Kidney tubule cell (primary cell): ENCODE measurements around the gene KCNQ2.

Experiments used
- DNase-seq: peaks from one replicate; pipeline ENCODE4 v3.0.0-alpha.2; 2018; ENCODE audit warnings: low spot score

Gene KCNQ2

DNA sequence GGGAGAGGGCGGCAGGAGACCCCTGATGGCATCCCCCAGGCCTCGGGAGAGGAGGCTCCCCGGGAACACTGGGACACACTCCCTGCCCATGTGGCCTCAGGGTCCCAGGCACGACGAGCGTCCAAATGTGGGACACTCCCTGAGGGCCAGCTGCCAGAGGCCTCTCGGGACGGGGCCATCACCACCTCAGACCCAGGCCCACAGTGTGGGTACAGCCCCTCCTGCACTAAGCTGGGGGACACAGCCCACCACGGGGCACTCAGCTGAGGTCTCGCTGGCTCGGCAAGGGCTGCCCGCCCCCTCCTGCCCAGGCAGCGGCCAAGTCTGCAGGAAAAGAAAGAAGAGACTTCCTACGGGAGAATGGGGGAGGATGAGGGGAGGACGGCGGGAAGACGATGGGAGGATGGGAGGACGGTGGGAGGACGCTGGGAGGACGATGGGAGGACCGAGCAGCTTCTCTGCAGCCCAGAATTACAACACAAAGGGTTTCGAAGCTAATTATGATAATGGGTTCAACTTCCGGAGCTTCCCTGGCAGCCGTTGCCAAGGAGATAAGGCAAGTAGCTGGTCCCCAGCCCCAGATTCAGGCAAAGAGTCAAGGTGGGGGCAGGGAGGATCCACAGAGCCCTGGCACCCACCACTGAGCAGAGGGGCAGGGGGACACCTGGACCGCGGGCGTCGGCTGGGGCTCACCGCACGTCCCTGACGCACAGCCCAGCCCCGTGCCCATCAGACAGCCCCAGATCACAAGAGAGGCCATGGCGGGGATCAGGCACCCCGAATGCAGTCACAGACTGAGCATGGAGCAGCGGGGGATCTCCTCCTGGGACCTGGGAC is 17.5 kb downstream of the KCNQ2 start:
- no peak for DNase-seq

DNA sequence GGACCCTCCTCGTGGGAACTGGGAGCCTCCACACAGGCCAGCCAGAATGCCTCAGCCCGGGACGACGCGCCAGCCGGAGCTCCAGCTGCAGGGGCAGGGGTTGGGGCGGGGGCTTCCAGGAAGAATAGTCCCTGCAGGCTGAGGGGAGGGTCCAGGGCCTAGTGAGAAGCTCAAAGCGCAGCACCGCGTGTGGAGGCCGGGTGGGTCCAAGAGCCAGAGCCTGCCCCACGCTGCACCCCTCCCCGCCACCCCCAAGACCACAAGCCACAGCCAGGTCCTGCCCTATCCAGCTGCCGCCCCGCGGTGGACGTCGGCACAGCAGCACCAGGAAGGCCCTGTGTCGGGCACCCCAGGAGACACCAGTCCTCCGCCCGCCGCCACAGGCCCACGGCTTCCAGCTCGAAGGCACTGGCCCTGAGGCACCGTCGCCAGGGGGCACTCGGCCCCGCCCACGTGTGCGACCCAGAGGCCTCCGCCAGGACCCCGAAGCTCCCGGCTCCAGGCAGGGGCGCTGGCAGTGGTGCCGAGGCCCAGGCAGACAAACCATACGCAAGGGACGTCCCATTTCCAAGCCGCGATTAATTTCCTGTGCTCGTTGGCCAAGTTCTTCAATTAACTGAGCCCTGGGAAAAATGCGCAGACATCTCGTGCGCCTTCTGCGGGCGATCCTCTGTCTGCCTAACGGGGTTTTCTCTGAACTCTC is 19.5 kb downstream of the KCNQ2 start:
- no peak for DNase-seq

- no peak for DNase-seq
Measured at GRCh38 chr20:63452341-63452740, 20.1 kb downstream of the KCNQ2 start.

DNA sequence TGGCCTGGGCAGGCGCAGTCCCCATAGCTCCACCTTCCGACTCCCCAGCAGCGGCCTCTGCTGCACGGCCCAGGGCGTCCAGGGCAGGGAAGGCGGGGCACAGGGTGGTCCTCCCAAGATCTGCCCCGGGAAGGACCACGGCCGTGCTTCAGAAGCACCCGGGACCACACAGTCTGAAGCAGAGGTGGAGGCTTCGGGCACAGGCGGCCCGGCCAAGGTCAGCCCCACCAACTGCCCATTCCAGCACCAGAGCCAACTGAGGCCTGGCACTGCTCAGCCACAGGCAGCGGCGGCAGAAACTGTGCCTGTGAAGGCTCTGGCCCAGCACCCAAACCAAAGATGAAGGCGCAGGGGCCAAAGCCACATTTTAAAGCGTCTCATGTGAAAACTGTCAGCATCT is 20.6 kb downstream of the KCNQ2 start:
- DNase-seq, result no peak

GRCh38 chr20:63449796-63450730 is 22.4 kb downstream of the KCNQ2 start:
- DNase-seq, result no peak

- DNase-seq, result no peak
Measured at GRCh38 chr20:63449025-63449424, 23.4 kb downstream of the KCNQ2 start.

DNA sequence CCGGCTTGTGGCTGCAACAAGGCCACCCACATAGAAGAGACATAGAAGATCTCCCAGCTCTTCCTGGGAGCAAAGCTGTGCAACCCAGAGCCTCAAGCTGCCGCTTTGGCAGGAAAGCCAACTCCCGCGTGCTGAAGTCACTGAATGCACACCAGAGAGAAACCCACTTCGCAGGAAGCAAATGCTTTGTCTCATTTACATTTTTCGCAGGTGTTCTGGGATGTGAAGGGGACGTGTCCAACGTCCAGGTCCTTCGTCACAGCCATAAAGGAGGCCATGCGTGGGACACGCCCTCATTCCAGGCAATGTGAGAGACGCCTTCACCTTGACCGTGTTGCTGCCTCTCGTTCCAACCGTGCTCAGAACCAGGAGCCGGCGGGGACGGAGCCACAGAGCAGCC is 24.4 kb downstream of the KCNQ2 start:
- no peak for DNase-seq

GRCh38 chr20:63447320-63447719 is 25.1 kb downstream of the KCNQ2 start:
- no peak for DNase-seq

DNA sequence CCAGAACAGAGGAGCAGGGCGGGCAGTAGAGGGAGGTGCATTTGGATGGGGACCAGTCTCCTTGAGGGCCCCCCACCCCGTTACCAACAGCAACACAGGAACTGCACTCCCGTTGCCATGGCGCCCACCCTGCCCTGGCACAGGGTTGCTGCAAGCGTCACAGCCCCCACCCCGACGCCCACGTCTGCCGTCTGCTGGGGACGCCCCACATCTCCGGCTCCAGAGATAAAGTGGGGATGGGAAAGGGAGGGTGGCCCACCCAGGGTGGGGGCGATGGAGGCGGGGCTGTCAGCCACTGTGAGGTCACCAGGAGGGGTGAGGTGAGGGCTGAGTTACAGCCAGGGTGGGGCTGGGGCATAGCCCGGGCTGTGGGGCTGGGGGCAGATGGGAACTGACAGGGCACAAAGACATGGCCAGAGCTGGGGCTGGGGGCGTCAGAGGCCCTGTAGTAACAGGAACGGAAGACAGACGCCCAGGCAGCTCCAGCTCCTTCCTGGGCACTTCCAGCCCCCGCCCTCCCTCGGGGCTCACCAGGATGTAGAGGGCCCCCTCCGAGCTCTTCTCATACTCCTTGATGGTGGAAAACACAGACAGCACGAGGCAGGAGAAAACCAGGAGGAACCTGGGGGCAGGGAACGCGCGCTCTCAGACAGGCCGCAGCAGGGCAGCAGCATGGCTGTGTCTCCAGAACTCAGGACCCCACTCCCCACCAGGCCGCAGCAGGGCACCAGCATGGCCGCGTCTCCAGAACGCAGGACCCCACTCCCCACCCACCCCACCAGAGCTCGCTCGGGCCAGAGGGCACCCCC is 26.0 kb downstream of the KCNQ2 start:
- DNase-seq, result no peak

DNA sequence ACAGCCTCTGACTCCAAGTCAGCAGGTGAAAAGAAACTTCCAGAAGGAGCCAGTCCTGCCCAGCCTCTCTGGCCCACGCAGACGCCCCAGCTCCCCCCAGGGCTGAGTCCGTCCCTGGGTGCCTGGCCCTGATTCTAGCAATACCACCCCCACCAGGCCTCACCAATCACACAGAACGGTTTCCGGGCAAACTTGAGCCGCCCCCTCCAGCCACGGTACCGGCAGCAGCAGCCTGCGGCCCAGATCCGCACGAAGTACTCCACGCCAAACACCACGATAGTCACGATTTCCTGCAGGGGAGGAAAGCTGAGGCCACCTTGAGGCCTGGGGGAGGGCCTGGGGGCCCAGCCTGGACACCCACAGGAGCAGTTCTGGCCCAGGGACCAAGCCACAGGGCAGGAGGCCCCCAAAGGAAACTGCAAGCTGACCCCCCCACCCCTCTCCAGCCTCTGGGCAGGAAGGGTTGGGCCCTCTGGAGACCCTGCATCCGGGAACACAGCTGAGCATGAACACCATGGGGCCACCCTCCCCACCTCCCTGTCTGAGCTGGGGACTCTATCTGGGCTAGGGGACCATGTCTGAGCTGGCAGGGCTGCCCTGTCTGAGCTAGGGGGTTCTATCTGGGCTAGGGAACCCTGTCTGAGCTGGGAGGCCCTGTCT is 27.2 kb downstream of the KCNQ2 start:
- DNase-seq, result no peak

DNA sequence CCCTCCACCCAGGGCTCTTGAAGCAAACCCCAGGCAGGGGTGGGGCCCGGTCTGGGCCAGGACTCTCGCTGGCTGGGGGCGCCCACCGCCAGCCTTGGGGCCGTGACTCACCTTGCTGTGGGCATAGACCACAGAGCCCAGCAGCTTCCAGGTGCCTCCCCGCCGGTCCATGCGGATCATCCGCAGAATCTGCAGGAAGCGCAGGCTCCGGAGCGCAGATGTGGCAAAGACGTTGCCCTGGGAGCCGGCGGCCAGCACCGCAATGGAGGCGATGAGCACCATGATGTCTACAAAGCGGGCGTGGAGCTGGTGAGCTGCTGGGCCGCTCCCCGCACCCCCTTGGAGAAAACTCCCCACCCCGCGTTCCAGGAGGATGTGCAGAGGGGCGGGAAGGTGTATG is 27.9 kb downstream of the KCNQ2 start:
- DNase-seq, result no peak

DNA sequence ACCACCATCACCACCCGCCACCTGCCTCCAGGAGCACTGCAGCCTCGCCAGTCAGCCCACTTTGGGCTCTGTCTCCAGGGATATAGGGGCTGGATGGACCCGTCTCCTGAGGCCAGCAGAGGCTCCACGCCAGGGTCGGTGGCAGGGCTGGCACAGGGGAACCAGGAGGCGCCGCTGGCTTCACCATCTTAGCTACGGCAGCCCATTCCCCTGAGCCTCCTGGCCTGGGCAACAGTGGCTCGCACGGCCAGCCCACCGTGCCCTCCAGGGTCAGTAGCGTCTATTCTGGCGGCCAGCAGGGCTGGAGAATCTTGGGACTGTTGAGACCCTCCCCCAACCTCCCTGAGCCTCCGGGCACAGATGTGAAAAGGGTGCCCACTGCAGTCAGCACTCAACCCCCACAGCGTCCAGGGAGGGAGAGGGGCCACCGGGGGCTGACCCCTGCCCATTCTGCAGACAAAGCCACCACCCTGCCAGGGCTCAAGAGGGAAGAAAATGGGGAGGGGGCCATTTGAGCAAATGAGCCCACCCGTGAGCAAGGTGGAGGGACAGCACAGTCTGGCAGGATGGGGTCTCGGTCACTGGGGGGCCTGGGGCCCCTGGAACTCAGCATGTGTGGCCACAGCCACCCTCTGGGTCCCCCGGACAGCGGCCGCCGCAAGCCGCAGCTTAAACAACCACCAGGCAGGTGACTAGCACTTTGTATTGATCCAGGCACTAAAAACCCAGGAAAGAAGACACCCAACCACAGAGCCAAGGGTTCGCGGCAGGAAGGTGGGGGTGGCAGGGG is 28.7 kb downstream of the KCNQ2 start:
- no peak for DNase-seq

GRCh38 chr20:63442100-63442493 is 30.4 kb downstream of the KCNQ2 start:
- peak; percentile 46 for DNase-seq

DNA sequence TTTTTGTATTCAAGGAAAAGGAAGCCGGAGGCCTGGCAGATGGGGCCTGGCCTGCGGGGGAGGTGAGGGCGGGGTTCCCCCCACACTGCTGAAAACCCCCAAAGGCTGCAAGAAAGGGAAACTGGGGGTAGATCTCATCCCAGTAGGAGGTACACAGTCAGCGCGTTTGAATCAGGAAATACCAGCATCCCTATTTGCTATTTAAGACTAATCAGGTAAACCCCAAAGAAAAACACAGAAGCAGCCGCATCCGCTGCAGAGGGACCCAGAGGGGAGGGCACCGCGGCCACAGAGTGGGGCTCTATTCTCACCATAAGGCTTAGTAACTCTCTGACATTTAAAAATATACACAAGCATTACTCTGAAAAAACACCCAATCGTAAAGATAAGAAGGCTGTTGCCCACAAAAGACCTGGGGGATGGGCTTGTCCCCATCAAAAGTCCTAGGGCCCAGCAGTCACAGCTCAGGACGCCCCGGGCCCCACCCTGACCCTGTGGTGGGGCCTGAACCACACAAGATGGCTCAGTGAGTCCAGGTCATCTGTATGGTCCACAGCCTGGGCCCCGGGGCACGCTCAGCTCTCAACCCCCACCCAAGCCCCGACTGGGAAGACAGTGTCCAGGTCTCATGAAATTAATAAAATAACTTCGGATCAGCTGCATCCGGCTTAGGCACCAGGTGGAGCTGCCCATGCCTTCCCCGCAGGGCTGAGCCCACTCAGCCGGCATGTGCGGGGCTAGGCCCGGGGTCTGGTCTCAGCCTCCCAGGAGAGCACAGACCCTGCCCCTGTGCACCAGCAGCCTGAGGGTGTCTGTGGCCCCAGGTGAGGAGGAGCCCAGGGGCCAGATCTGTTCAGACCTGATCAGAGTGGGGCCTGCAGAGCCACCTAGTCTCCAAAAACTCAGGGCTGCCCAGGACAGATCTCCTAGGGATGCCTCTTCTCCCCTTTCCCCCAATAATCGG is 31.0 kb downstream of the KCNQ2 start:
- no peak for DNase-seq

- no peak for DNase-seq
Measured at GRCh38 chr20:63440366-63440955, 32.0 kb downstream of the KCNQ2 start.

- DNase-seq, result no peak
Measured at GRCh38 chr20:63439866-63440265, 32.6 kb downstream of the KCNQ2 start.

- DNase-seq, result no peak
Measured at GRCh38 chr20:63438121-63438520, 34.3 kb downstream of the KCNQ2 start.

DNA sequence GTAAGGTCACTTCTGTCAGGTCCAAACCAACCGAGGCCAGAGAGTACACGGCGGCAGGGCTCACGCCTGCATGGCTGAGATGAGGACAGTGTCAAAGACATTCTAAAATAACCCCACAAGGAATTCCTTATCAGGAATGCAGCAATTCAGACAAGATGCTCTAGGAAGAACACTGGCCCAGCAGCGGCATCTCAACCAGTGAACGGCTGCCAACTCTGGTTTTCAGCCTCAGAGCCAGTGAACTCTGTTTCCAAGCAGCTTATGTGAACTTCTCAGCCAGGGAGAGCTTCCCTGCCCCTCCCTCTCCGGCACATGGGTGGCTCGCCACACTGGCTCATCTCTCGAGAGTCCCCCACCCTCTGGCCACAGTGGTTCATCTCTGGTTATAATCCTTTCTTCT is 36.9 kb downstream of the KCNQ2 start:
- DNase-seq, result no peak
